HTR-8/SVneo (cell line): Measurements from ENCODE around the gene SLC9B2.

ENCODE experiments used
- DNase-seq: peaks from one replicate; pipeline ENCODE4 v3.0.0; 2011; ENCODE audit warnings: low spot score, mixed read lengths; ENCODE audit not compliant: insufficient read length
- FAIRE-seq: peaks from 2 replicates; lab custom pipeline; 2011; peaks lifted over from hg19 to GRCh38; lab: Jason Lieb, UNC

Gene SLC9B2, protein sequence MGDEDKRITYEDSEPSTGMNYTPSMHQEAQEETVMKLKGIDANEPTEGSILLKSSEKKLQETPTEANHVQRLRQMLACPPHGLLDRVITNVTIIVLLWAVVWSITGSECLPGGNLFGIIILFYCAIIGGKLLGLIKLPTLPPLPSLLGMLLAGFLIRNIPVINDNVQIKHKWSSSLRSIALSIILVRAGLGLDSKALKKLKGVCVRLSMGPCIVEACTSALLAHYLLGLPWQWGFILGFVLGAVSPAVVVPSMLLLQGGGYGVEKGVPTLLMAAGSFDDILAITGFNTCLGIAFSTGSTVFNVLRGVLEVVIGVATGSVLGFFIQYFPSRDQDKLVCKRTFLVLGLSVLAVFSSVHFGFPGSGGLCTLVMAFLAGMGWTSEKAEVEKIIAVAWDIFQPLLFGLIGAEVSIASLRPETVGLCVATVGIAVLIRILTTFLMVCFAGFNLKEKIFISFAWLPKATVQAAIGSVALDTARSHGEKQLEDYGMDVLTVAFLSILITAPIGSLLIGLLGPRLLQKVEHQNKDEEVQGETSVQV

GRCh38 chr4:103076747-103077347 lies at the start of gene SLC9B2:
TSS of gene SLC9B2 (minus strand) at chr4:103076761. CDS start at chr4:103067550, 9,211 bp downstream.
- FAIRE-seq (no peak), DNase-seq (no peak)

GRCh38 chr4:103126126-103126525 lies 49.6 kb upstream of the SLC9B2 start:
- DNase-seq (no peak), FAIRE-seq (no peak)

GRCh38 chr4:103123114-103123513 lies 46.6 kb upstream of the SLC9B2 start:
- DNase-seq (no peak), FAIRE-seq (no peak)

DNA sequence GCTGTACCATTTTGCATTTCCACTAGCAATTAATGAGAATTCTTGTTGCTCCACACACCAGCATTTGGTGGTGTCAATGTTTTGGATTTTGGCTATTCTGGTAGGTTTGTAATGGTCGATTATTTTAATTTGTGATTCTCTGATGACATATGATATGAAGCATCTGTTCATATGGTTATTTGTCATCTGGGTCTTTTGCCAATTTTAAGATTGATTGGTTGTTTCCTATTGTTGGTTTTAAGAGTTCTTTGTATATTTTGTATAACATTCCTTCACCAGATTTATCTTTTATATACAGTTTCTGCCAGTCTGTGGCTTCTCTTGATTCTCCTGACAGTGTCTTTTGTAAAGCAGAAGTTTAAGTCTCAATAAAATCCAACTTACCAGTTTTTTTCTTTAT lies 41.6 kb upstream of the SLC9B2 start:
- no peak for DNase-seq
- no peak for FAIRE-seq

DNA sequence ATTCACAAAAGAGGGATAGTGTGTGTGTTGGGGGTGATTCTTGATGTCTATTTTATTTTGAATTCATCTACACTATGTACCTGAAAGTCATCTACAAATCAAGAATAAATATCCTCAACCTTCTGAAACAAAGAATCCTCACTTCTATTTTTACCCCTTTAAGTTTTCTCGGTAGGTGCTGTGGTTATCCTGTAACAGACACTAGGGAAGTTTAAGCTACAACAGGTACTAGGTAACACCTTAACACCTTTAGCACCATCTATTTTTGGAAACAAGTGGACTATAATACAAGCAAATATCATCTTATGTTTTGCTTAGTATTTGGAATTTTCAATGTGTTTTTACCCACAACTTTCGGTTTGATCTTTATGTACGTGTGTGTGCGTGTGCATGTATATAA lies 35.0 kb upstream of the SLC9B2 start:
- FAIRE-seq = no peak
- DNase-seq = no peak

DNA sequence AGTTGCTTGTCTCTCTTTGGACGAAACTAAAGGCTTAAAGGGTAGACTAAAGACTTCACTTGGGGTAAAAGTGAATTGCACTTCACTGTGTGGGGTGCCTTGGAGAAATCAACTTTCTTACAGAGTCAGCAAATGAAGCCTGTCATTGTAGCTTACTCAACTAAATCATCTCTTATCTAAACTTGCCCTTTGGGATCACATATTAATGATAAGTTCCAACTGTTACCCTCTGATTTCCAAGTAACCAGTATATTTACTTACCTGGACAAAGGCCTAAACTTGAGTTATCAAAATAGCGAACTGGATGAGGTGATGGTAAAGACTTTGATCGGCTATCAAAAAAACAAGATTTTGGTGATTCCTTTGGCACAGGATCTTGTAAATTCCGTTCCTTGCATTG lies 32.0 kb upstream of the SLC9B2 start:
- DNase-seq (no peak), FAIRE-seq (no peak)

GRCh38 chr4:103105558-103106356 lies 29.2 kb upstream of the SLC9B2 start:
- FAIRE-seq = no peak
- no peak for DNase-seq

DNA sequence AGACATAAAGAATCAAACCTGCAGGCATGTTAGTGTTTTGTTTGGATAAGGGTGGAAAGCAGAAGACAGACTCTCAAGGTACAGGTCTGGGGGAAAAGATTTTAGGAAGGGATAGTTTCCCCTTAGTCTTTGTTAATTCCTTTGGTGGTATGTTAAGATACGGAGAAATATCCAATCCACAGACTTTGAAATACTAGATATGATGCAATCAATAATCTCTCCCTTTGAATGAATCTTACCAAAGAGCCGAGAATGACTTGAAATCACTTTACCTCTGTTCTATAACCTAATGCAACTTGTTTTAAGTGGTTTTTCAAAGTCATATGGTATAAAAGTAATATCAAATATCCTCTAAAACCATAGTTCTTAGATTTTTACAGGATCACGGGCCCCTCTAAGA lies 28.3 kb upstream of the SLC9B2 start:
- FAIRE-seq (no peak), DNase-seq (no peak)

DNA sequence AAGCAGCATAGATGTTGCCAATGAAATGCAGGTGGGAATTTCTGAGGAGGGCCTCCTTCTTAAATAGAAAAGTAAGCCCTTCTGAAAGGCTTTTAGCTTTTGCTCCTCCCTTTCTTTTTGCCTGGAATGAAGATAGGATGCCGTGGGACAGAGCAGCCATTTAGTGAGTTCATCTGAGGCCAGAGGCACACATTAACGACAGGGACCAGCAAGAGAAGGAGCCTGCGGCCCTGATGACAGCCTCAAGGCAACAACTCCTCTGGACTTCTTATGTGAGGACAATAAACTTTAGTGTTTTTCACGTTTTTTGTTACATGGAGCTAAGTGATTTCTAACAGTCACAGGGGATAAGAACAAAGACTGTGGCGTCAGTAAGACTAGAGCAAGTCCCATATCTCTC lies 24.1 kb upstream of the SLC9B2 start:
- DNase-seq (no peak), FAIRE-seq (no peak)

DNA sequence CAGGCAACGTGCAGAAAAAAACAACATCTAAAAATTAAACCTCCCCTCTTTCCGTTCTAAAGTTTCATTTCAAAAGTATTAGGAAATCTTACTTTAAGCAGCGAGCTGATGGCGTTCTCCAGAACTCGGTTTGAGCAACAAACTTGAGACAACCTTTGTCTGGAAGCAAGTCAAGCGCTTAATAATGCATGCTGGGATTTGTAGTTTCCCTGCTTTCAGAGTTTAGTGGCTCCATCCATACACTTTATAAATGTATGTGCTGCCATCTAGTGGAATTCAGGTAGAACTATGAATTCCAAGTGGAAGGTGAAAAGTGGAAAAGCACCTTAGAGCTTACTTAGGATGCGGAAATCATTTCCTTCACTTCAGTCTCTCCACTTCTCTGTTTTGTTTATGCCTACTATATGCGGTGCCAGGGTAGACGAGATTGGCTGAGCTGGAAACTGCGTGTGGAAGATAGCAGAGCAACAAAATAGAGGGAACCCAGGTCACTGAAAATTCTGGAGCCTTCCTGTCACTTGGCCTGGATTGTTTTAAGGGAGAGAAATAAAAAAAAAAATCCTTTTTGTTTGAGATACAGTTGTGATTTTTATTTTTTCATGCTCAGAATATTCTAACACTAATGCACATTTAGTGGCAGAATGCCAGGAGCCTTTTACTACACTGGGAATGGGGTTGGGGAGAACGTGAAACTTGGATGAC lies 23.3 kb upstream of the SLC9B2 start, which contains the start of gene BDH2:
TSS of gene BDH2 (minus strand) at position 144 of the 702 bp plus-strand sequence. CDS start 3,580 bp downstream, outside the sequence.
- no peak for FAIRE-seq
- DNase-seq = peak; percentile 71

- FAIRE-seq (no peak), DNase-seq (no peak)
Observed at GRCh38 chr4:103098756-103099440, 22.3 kb upstream of the SLC9B2 start.

- DNase-seq = no peak
- no peak for FAIRE-seq
Observed at GRCh38 chr4:103098341-103098740, 21.8 kb upstream of the SLC9B2 start.

DNA sequence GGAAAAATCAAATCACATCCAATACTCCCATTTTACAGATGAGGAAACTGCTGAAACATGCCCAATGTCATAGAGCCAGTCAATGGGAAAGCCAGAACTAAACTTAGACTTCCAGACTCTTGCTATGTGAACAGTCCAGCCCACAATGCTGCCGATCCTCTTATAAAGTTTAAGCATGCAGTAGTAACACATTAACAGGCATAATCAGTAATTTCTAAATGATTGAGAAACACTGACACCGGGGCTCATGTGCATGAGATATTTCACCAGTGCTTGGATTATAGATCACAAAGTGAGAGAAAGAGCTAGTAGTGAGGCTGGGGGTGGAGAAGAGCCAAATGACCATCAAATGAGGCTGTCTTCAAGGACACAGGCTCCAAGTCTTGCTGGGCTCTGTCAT lies 20.6 kb upstream of the SLC9B2 start:
- DNase-seq = no peak
- FAIRE-seq = no peak

GRCh38 chr4:103095080-103095479 lies 18.5 kb upstream of the SLC9B2 start:
- DNase-seq (no peak), FAIRE-seq (no peak)

DNA sequence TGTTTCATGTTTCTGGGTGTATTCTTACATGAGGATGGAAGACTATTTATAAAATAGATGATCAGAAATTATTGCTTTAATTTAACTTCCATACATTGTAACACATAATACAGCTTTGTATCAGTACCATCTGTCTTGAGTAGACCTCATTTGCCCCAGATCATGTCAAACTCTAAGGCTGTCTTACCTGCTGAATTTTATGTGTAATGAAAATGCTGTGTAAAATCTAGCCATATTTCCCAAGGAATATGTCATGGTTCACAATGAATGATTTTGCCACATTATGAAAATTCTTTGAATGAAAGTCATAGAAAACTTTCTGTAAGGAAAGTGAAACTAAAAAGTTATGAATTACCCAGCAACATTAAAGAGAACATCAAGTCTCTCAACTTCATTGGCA lies 15.7 kb upstream of the SLC9B2 start:
- DNase-seq (no peak), FAIRE-seq (no peak)

GRCh38 chr4:103091601-103092223 lies 15.2 kb upstream of the SLC9B2 start:
- DNase-seq (peak; percentile 14), FAIRE-seq (no peak)

- FAIRE-seq (no peak), DNase-seq (no peak)
Observed at GRCh38 chr4:103089481-103089880, 12.9 kb upstream of the SLC9B2 start.

GRCh38 chr4:103086551-103086950 lies 10.0 kb upstream of the SLC9B2 start:
- FAIRE-seq (no peak), DNase-seq (no peak)

DNA sequence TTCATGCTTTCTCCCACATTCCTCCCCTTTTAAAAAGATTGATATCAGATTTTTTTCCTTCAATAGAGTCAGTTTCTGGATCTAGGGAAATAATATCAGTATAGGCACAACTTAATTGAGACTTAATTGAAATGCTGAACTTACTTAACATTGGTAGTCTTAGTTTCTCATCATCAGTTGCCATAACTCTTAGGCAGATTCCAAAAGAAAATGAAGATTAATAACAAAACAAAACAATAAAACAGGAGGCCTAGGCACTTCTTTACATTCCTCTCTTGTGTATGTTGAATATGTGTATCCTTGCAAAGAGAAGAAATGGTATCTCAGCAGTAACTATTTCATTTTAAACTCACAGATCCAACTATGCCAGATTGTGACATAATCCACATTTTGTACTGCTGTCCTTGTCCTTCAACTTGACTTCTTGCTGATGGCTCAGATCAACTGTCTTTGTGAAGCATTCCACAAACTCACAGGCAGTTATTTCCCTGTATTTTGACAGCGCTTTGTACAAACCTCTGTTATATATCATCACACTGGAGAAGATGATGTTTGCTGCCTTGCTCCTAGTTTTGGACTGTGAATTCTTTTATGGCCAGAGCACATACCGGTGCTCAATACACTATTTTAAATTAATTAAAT lies 9.1 kb upstream of the SLC9B2 start:
- DNase-seq = no peak
- no peak for FAIRE-seq
